Measurements from ENCODE around the gene EIF3CL.
"Not testable (repeated sequence)": the region's sequence is repeated elsewhere in the genome, so short reads cannot be mapped to it uniquely, and the experiment has no call there.

EIF3CL gene

GRCh38 chr16:28338230-28338629 lies 65.4 kb downstream of the EIF3CL start:
- DNase-seq: not testable (repeated sequence)

- not testable (repeated sequence) for DNase-seq
Observed at GRCh38 chr16:28336940-28337710, 66.5 kb downstream of the EIF3CL start.

- DNase-seq: not testable (repeated sequence)
Observed at GRCh38 chr16:28335678-28336077, 68.0 kb downstream of the EIF3CL start.

GRCh38 chr16:28332632-28333031 lies 71.0 kb downstream of the EIF3CL start:
- not testable (repeated sequence) for DNase-seq

GRCh38 chr16:28330981-28331380 lies 72.7 kb downstream of the EIF3CL start:
- not testable (repeated sequence) for DNase-seq

GRCh38 chr16:28330232-28330631 lies 73.4 kb downstream of the EIF3CL start:
- DNase-seq: not testable (repeated sequence)
